Stomach (tissue), 4 donors: ENCODE data around the gene TTL.

Experiments used
- CTCF ChIP-seq, 7 experiments: fragments of 450-650 bp in 4 of 7; fragments of 200-600 bp in 3 of 7; sonication (generic) in 3 of 7; IDR thresholded peaks; one replicate each; pipeline ENCODE4 v1.5.1; 2016 to 2019; ENCODE audit warnings: antibody characterized with exemption in 7 of 7, control low read depth in 2 of 7, mild to moderate bottlenecking in 1 of 7
- POLR2A ChIP-seq, 4 donors: fragments of 450-650 bp; IDR thresholded peaks; one replicate each; pipeline ENCODE4 v1.6.1; 2016; ENCODE audit warnings: antibody characterized with exemption in 4 of 4, control low read depth in 2 of 4, mild to moderate bottlenecking in 1 of 4, moderate library complexity in 1 of 4
- POLR2AphosphoS5 ChIP-seq, 3 donors: sonication (generic); formaldehyde crosslinking; IDR thresholded peaks; one replicate each; pipeline ENCODE4 v1.6.1; 2016; ENCODE audit warnings: antibody characterized with exemption in 3 of 3

DNA sequence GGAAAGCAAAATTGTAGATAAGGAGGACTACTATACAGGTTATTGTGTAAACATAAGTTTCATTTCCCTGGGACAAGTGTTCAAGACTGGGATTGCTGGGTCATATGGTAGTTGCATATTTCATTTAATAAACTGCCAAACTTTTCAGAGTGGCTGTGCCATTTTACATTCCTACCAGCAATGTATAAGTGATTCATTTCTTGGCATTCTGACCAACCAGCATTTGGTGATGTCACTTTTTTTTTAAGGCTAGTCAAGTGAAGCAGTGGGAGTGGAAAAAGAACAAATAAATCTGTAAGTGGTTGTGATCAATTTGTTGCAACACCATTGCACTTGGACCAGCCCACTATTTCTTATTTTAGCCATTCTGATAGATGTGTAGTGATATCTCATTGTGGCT, 97.3 kb downstream of the TTL start:
- no peak for TF ChIP-seq POLR2A (IDR thresholded peaks at IDR 0.05)
- TF ChIP-seq POLR2AphosphoS5 (IDR thresholded peaks at IDR 0.05), result no peak
- TF ChIP-seq CTCF (IDR thresholded peaks at IDR 0.05), result no peak
